Cardiac fibroblast (primary cell): ENCODE data around the gene EPHB1.

Source experiments
- DNase-seq, 2 donors: peaks; one replicate each; pipeline versions ENCODE4 v3.0.0 to v3.0.0-alpha.2; 2010; ENCODE audit warnings: low read depth in 2 of 2
- H3K4me3 ChIP-seq, 2 donors: replicated peaks in 1 of 2; 1 replicate in 1 of 2; 2 replicates in 1 of 2; pipeline ENCODE4 v1.5.1; 2011; ENCODE audit warnings: low read depth in 2 of 2, low read length in 2 of 2, mild to moderate bottlenecking in 2 of 2, moderate library complexity in 1 of 2
- TF ChIP-seq, protein P1 (sequence below): IDR thresholded peaks from one replicate; pipeline ENCODE4 v1.5.1; 2011; ENCODE audit warnings: low read depth, mild to moderate bottlenecking, low read length, inconsistent platforms

EPHB1 gene

DNA sequence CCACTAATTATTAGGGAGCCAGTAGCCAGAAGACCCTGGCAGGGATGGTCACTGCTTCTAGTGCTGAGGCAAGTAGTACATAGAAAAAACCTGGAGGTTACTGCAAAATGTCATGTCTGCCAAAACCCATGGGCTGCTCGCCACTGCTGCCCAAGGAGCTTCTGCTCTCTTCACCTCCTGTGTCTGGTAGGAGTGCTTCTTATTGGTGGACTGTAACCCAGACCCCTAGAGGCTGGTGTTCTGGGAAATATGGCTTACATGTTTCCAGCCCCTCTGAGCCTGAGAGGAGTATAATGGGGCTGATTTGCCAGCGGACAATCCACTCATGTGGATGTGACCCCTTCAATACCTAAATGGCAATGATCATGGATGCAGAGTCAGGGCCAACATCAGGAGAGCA, 286.4 kb downstream of the EPHB1 start:
- TF ChIP-seq, protein P1, sequence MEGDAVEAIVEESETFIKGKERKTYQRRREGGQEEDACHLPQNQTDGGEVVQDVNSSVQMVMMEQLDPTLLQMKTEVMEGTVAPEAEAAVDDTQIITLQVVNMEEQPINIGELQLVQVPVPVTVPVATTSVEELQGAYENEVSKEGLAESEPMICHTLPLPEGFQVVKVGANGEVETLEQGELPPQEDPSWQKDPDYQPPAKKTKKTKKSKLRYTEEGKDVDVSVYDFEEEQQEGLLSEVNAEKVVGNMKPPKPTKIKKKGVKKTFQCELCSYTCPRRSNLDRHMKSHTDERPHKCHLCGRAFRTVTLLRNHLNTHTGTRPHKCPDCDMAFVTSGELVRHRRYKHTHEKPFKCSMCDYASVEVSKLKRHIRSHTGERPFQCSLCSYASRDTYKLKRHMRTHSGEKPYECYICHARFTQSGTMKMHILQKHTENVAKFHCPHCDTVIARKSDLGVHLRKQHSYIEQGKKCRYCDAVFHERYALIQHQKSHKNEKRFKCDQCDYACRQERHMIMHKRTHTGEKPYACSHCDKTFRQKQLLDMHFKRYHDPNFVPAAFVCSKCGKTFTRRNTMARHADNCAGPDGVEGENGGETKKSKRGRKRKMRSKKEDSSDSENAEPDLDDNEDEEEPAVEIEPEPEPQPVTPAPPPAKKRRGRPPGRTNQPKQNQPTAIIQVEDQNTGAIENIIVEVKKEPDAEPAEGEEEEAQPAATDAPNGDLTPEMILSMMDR: no peak
- DNase-seq: no peak
- H3K4me3 ChIP-seq: no peak overlapping the region

DNA sequence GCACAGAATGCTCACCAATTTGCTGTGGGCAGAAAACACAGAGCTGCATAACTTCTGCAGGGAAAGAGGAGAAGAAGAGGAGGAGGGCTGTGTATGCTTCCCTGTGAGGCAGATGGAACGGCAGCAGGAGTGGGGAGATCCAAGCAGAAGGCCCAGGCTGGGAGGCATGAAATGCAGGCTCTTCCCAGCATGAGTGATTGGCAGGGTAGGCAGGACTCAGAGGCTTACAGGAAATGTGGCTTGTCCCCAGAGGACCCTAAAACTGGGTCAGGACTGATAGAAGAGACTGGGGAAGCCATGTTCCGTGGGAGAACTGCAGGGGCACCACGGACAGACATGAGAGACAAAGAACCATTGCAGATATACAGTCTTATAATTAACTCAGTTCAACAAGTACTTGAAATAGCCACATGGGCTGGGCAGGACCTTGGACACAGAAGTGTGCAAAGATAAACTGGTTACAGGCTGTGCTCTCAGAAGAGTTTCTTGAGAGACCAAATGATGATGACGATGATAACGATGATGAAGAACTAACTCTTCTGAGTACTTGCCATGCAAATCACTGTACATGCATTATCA, 286.9 kb downstream of the EPHB1 start:
- DNase-seq: no peak
- TF ChIP-seq, protein P1: no peak
- no peak overlapping the region for H3K4me3 ChIP-seq

DNA sequence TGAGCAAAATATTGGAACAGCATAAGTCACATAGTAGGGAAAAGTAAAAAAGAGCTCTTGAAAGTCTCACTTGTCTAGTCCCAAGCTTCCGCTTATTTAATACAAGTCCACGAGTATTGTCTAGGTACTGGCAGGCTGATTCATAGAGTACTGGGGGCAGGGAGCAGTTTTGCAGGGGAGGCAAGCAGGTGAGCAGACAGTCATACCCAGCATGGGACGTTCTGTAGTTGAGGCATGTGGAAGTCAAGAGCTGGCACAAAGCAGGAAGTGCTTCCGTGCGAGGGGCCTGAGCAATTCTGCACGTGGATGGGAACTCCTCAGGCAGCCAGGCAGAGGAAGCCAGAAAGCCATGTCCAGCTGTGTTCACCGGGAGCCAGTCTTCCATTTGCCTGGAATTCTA, 287.6 kb downstream of the EPHB1 start:
- TF ChIP-seq, protein P1: no peak
- H3K4me3 ChIP-seq: no peak overlapping the region
- DNase-seq: no peak

DNA sequence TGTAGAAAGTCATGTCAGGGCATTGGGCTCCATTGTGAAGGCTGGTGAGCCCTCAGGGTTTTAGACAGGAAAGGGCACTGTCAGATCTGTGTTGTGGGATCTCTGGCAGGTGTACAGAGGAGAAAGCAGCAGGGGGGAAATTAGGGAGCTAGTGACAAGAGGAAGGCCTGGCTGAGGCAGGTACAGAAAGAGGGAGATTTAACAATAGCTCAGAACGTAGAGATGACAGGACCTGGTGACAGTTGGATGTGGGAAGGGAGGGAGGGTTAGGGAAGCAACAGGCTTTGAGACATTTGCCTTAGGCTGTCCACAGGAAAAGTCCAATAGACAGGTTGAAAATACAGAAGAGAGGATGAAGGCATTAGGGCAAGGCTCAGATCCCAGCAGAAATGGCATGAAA, 288.1 kb downstream of the EPHB1 start:
- TF ChIP-seq, protein P1: no peak
- H3K4me3 ChIP-seq: no peak overlapping the region
- DNase-seq: no peak

DNA sequence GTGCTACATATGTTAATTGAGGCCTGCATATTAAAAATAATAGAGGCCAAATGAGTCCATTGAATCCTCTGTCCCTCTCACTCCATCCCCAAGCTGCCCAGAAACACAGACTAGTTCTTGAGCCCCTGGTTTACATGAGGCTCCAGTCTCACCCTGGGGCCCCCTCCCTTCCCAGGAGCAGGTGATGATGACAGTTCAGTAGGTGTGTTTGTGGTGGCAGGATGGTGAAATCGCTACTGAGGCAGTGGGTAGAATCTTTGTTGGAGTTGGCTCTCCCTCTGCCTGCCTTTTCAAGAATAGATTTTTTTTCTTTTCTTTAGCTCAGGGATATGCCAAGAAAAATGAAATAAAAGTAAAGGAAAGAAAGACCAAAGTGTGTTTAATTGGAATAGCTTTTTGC, 288.7 kb downstream of the EPHB1 start:
- no peak overlapping the region for H3K4me3 ChIP-seq
- TF ChIP-seq, protein P1: no peak
- no peak for DNase-seq

DNA sequence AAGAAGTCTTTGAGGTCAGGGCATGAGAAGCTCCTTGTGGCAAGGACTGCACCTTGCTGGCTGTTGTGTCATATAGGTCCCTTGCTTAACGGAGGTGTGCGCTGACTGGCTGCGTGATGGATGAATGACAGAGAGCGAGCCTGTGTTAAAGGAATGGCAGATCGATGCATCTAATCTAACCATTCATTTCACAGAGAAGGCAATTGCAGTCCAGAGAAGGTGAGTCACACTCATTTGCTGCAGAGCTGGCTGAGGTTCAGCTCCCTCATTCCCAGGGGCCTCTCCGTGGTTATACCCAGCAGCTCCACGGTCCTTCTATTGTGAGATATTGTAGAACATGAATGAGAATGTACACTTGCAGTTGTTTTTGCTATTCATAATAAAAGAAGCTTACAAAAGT, 289.3 kb downstream of the EPHB1 start:
- no peak overlapping the region for H3K4me3 ChIP-seq
- TF ChIP-seq, protein P1: no peak
- no peak for DNase-seq

DNA sequence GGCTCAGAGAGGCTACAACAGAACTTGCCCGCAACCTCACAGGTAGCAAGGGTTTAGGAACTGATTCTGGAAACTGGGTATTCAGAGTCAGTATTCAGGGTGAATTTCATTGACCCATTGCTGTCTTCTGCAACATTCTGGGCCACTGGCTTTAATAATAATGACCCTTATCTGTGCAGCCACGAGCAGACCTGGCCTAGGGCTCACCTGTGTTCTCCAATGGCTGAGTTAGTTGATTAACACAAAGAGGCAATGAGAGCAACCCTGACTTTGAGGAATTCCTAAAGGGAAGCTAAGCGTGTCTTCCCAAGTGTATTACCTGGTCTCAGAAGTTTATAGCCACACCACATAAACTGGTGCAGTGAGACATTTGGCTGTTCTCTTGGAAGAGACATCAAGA, 289.9 kb downstream of the EPHB1 start:
- H3K4me3 ChIP-seq: no peak overlapping the region
- no peak for DNase-seq
- TF ChIP-seq, protein P1: no peak
